ENCODE data around the gene RP2.

RP2 gene

GRCh38 chrX:46849933-46850332, 13.1 kb downstream of the RP2 start:
- no peak for DNase-seq

GRCh38 chrX:46850771-46851170, 13.9 kb downstream of the RP2 start:
- no peak for DNase-seq

GRCh38 chrX:46856483-46856882, 19.6 kb downstream of the RP2 start:
- DNase-seq, result no peak

GRCh38 chrX:46860557-46860956, 23.7 kb downstream of the RP2 start:
- no peak for DNase-seq

GRCh38 chrX:46863072-46863471, 26.2 kb downstream of the RP2 start:
- DNase-seq, result no peak

GRCh38 chrX:46864606-46865005, 27.8 kb downstream of the RP2 start:
- DNase-seq, result no peak

- no peak for DNase-seq
These were observed 28.4 kb downstream of the RP2 start for GRCh38 chrX:46865281-46865680.

GRCh38 chrX:46866726-46867125, 29.9 kb downstream of the RP2 start:
- DNase-seq, result no peak

- DNase-seq, result no peak
These were observed 36.9 kb downstream of the RP2 start for GRCh38 chrX:46873746-46874145.

GRCh38 chrX:46876901-46877300, 40.1 kb downstream of the RP2 start:
- DNase-seq, result no peak

GRCh38 chrX:46882266-46882665, 45.4 kb downstream of the RP2 start:
- no peak for DNase-seq

GRCh38 chrX:46884799-46885198, 48.0 kb downstream of the RP2 start:
- no peak for DNase-seq

GRCh38 chrX:46898207-46898606, 61.4 kb downstream of the RP2 start:
- DNase-seq, result no peak

- DNase-seq, result peak; percentile 83
These were observed 66.8 kb downstream of the RP2 start for GRCh38 chrX:46903458-46904242.

GRCh38 chrX:46904626-46905025, 67.8 kb downstream of the RP2 start:
- DNase-seq, result no peak

GRCh38 chrX:46910415-46910814, 73.6 kb downstream of the RP2 start:
- no peak for DNase-seq

GRCh38 chrX:46912098-46912602, 75.3 kb downstream of the RP2 start, which contains the start of gene JADE3:
JADE3 (plus strand) TSS chrX:46912421; CDS start chrX:46984895, 72,474 bp downstream.
- DNase-seq, result peak; percentile 80

- peak; percentile 65 for DNase-seq
These were observed 76.0 kb downstream of the RP2 start for GRCh38 chrX:46912603-46913491.

GRCh38 chrX:46913667-46914066, 76.8 kb downstream of the RP2 start:
- peak; percentile 25 for DNase-seq

GRCh38 chrX:46916273-46916672, 79.4 kb downstream of the RP2 start:
- DNase-seq, result no peak

GRCh38 chrX:46917622-46918021, 80.8 kb downstream of the RP2 start:
- no peak for DNase-seq

GRCh38 chrX:46918434-46918833, 81.6 kb downstream of the RP2 start:
- no peak for DNase-seq

- no peak for DNase-seq
These were observed 83.4 kb downstream of the RP2 start for GRCh38 chrX:46920235-46920634.

- no peak for DNase-seq
These were observed 85.8 kb downstream of the RP2 start for GRCh38 chrX:46922611-46923010.
